SK-N-MC (cell line): ENCODE results near the gene ACTA2.

Experiments
- DNase-seq: peaks from one replicate; pipeline ENCODE4 v3.0.0-alpha.2; 2011; ENCODE audit warnings: low read depth, low spot score
- H3K27ac ChIP-seq: fragments of 200-600 bp; sonication (generic); 2 replicates; pipeline ENCODE4 v1.5.1; 2016; ENCODE audit warnings: mixed run types
- H3K36me3 ChIP-seq: fragments of 200-600 bp; sonication (generic); 2 replicates; pipeline ENCODE4 v1.6.1; 2017; ENCODE audit warnings: antibody characterized with exemption, low read length, mixed read lengths; ENCODE audit not compliant: insufficient read depth
- H3K4me3 ChIP-seq: fragments of 200-600 bp; sonication (generic); 2 replicates; pipeline ENCODE4 v1.5.1; 2016
- H3K9ac ChIP-seq: fragments of 200-600 bp; sonication (generic); 2 replicates; pipeline ENCODE4 v1.8.0; 2017; ENCODE audit warnings: mixed run types, mixed read lengths; ENCODE audit not compliant: insufficient read length
- H3K9me3 ChIP-seq: fragments of 200-600 bp; sonication (generic); 2 replicates; pipeline ENCODE4 v1.6.1; 2017; ENCODE audit warnings: low read depth, mild to moderate bottlenecking, antibody characterized with exemption, low read length, moderate library complexity, mixed read lengths
- EZH2 ChIP-seq: fragments of 200-600 bp; sonication (generic); IDR thresholded peaks from one replicate; pipeline ENCODE4 v1.6.1; 2017; ENCODE audit warnings: antibody characterized with exemption
- FOXP2 ChIP-seq: optimal IDR thresholded peaks from 2 replicates; pipeline ENCODE3; 2011; ENCODE audit warnings: mild to moderate bottlenecking, moderate library complexity; ENCODE audit not compliant: insufficient read depth; ENCODE audit errors: extremely low read length, control extremely low read depth
- POLR2AphosphoS5 ChIP-seq: IDR thresholded peaks from 2 replicates; pipeline ENCODE4 v1.6.1; 2012; ENCODE audit warnings: mild to moderate bottlenecking, low read depth, low read length, borderline replicate concordance

ACTA2 gene

GRCh38 chr10:88952647-88953111 is at the start of gene ACTA2:
TSS of gene ACTA2 (minus strand) at chr10:88952773. CDS start at chr10:88948930, 3,843 bp downstream.
- no peak for TF ChIP-seq POLR2AphosphoS5
- DNase-seq = no peak
- no peak within 1 kb of the TSS for H3K9ac ChIP-seq
- no peaks in the 10 kb centered on the region for H3K36me3 ChIP-seq
- H3K9me3 ChIP-seq = no peaks in the 10 kb centered on the region
- peak within 1 kb of the TSS; percentile 52 for H3K4me3 ChIP-seq
- peak within 1 kb of the TSS; percentile 94 for H3K27ac ChIP-seq

- Histone ChIP-seq H3K36me3 (no peaks in the 10 kb centered on the region), H3K9me3 (no peaks in the 10 kb centered on the region), H3K27ac (no peak overlapping the region), H3K9ac (no peak overlapping the region), H3K4me3 (no peak overlapping the region)
- TF ChIP-seq FOXP2 = no peak
- TF ChIP-seq POLR2AphosphoS5 = no peak
- DNase-seq = no peak
Observed at GRCh38 chr10:89001729-89002072, 49.1 kb upstream of the ACTA2 start.

- no peaks in the 10 kb centered on the region for H3K9me3 ChIP-seq
- no peak for TF ChIP-seq EZH2
- TF ChIP-seq FOXP2 = no peak
- TF ChIP-seq POLR2AphosphoS5 = no peak
- no peaks in the 10 kb centered on the region for H3K36me3 ChIP-seq
- H3K27ac ChIP-seq = no peak overlapping the region
- DNase-seq = no peak
- H3K4me3 ChIP-seq = no peak overlapping the region
- H3K9ac ChIP-seq = no peak overlapping the region
Observed at GRCh38 chr10:89001024-89001728, 48.6 kb upstream of the ACTA2 start.

DNA sequence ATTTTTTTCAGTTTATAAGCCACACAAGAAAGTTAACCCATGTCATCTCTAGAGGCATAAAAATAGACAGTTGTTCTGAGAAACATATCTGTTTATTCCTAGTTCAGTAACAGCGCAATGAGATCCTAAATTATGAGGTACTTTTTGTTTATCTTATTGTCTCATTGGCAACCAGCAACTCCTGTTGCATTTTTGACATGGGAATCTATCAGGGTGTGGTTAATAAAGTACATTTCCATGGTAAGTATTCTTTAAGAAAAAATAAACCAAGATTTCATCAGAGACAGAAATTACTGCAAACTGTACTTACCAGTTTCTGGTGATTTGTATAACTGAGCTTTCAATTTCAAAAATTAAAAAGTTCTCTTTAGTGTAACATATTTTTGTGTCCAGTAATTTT is 47.1 kb upstream of the ACTA2 start:
- TF ChIP-seq POLR2AphosphoS5 (no peak), EZH2 (no peak), FOXP2 (no peak)
- no peak for DNase-seq
- H3K4me3 ChIP-seq = no peak overlapping the region
- H3K36me3 ChIP-seq = no peaks in the 10 kb centered on the region
- H3K27ac ChIP-seq = no peak overlapping the region
- no peak overlapping the region for H3K9ac ChIP-seq
- no peaks in the 10 kb centered on the region for H3K9me3 ChIP-seq

GRCh38 chr10:88996927-88997326 is 44.4 kb upstream of the ACTA2 start:
- no peak for DNase-seq
- TF ChIP-seq POLR2AphosphoS5 (no peak), EZH2 (no peak)
- H3K4me3 ChIP-seq = no peak overlapping the region
- H3K36me3 ChIP-seq = no peaks in the 10 kb centered on the region
- no peak overlapping the region for H3K27ac ChIP-seq
- H3K9me3 ChIP-seq = no peaks in the 10 kb centered on the region
- no peak overlapping the region for H3K9ac ChIP-seq

DNA sequence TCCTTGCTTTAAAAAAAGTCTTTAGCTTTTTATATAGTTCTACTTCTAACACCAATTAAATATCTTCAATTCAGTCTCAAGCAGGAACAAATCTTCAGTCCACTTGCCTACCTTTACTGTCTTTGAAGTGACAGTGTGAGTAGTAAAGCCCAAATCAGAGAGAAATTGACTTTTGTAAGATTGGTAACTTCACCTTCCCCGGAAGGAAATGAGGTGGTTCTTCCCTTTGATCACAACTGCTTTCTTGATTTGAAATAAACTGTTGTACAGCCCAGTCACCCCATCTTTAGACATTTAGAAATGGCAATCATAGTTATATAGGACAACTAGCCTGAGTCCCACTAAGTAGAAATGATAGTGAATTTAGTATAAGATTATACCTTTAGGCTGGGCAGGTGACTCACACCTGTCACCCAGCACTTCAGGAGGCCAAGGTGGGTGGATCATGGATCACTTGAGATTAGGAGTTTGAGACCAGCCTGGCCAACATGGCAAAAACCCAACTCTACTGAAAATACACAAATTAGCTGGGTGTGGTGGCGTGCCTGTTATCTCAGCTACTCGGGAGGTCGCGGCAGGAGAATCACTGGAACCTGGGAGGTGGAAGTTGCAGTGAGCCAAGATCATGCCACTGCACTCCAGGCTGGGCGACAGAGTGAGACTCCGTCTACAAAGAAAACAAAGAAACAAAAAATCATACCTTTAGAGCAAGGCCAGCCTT is 42.7 kb upstream of the ACTA2 start:
- Histone ChIP-seq H3K4me3 (no peak overlapping the region), H3K36me3 (no peaks in the 10 kb centered on the region), H3K9me3 (no peaks in the 10 kb centered on the region), H3K9ac (no peak overlapping the region), H3K27ac (no peak overlapping the region)
- TF ChIP-seq EZH2 (no peak), FOXP2 (no peak), POLR2AphosphoS5 (no peak)
- DNase-seq = no peak

DNA sequence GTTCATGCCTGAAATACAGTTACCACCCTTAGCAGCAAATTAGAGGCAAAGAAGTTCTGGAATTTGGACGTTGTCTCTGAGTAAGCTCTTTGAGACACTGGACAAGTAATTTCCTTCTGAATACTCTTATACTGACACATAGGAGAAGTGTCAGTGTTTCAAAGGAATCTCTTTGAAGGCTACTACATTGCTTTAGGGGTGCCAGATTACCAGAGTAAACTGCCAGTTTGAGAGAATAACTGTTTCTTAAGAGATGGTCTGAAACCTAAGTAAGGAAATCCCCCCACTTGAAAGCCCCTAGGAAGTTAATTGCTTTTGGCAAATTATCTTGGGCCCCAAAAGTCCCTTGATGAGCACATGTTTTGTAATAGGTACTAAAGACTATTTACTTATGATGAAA is 41.4 kb upstream of the ACTA2 start:
- no peak overlapping the region for H3K9ac ChIP-seq
- TF ChIP-seq EZH2 (no peak), POLR2AphosphoS5 (no peak), FOXP2 (no peak)
- H3K4me3 ChIP-seq = peak overlapping the region; percentile 42; the same call in 1 of the 2 replicates
- DNase-seq = no peak
- no peak overlapping the region for H3K27ac ChIP-seq
- no peaks in the 10 kb centered on the region for H3K9me3 ChIP-seq
- no peaks in the 10 kb centered on the region for H3K36me3 ChIP-seq

DNA sequence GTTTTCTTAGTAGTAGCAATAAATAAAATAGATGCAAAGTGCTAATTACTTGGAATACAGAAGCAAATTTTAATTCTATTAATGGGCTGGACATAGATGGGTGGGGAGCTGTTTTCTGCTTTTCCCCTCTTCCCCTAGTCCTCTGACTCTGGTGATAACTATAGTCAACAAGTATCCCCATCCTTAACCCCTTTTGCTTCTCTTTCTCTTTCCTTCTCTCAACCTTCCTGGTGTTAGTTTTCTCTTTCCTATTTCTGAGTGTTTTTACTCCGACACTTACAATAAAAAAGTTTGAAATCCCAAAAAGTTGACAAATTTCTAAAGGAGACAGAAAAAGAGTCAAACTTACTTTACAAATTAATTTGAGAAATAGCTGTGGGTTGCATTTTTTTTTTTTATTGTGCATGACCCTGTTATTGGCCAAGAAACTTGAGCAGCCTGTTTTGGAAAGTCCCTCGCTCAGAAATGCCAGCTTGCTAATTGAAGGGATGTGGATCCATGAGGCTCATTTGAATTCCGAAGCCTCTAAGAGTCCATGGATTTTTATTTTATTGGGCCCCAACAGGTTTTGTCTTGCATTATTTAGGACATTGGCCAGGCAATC is 40.5 kb upstream of the ACTA2 start:
- Histone ChIP-seq H3K9me3 (no peaks in the 10 kb centered on the region), H3K9ac (no peak overlapping the region), H3K4me3 (peak overlapping the region; percentile 49), H3K36me3 (no peaks in the 10 kb centered on the region), H3K27ac (peak overlapping the region; percentile 36; the same call in 1 of the 2 replicates)
- TF ChIP-seq EZH2 = no peak
- no peak for TF ChIP-seq POLR2AphosphoS5
- no peak for TF ChIP-seq FOXP2
- DNase-seq = no peak
